ENCODE results near the gene SIRT2. TPM values are rescaled to one million over a fixed set of nuclear protein-coding genes. Genes with fewer than 3 reads are reported as not detected.

Gene SIRT2
- total and polyA plus RNA-seq, 2 of the 13 experiments (the other 11 are each of a cell fraction or from before 2014, with no cell fraction given) = 22.3 to 26.1 TPM

- H3K4me2 ChIP-seq (ENCODE audit: low read depth, low read length) = no peak overlapping the region
- DNase-seq (ENCODE audit: low spot score) (no peak), FAIRE-seq (no peak), ATAC-seq (no peak)
- H3K9ac ChIP-seq (ENCODE audit: insufficient read depth, low read depth, low read length) = no peak overlapping the region
- CTCF ChIA-PET (ENCODE audit: low intra/inter-chr PET ratio, low total read pairs) = no interaction called here
- WGBS (ENCODE audit: low lambda C conversion rate) = 86% methylated on average over 9 of the region's 9 CpGs
- intact Hi-C loops (cut with micrococcal nuclease; ENCODE audit: unreplicated experiment) = no loop called here
- peaks cover 16% of the 10 kb centered on the region for H3K4me1 ChIP-seq (ENCODE audit: insufficient read depth, low read length)
- no peaks in the 10 kb centered on the region for H3K9me3 ChIP-seq (ENCODE audit: low read length)
- in situ Hi-C loops (cut with HindIII; ENCODE audit: extremely low pct_ligation_motif_present, low pct_unique_long_range_greater_than_20kb) = no loop called here
- POLR2A ChIA-PET = no interaction called here
- H3K4me3 ChIP-seq (replicated peaks in 1 of 3; ENCODE audit: insufficient read depth in 1 of 3, low read depth in 2 of 3, low read length in 3 of 3) = no peak overlapping the region
- H2AFZ ChIP-seq (ENCODE audit: low read length) = no peak overlapping the region
- H4K20me1 ChIP-seq (ENCODE audit: insufficient read depth, low read length) = no peaks in the 10 kb centered on the region
- no peaks in the 10 kb centered on the region; a peak in 1 of 5 replicates for H3K27me3 ChIP-seq (ENCODE audit: control insufficient read depth in 1 of 2, insufficient read depth in 2 of 2, low read length in 2 of 2)
- BruUV-seq (replicated peaks) = no TSS peak
- no peak overlapping the region for H3K27ac ChIP-seq (ENCODE audit: extremely low read length, insufficient read depth, low read length)
- H3K79me2 ChIP-seq (ENCODE audit: insufficient read depth, low read length) = no peaks in the 10 kb centered on the region
- no peaks in the 10 kb centered on the region; a peak in 1 of 5 replicates for H3K36me3 ChIP-seq (replicated peaks in 1 of 2; ENCODE audit: control insufficient read depth in 1 of 2, insufficient read depth in 2 of 2, low read length in 2 of 2)
- no peak for TF ChIP-seq NR1H2 (CRISPR knock-in tag; IDR thresholded peaks at IDR 0.05; ENCODE audit: borderline replicate concordance, low read depth)
- TF ChIP-seq HNRNPH1 (optimal IDR thresholded peaks at IDR 0.05; ENCODE audit: low read depth, low read length) = no peak
- no peak for TF ChIP-seq ZNF276 (CRISPR knock-in tag; IDR thresholded peaks at IDR 0.05; ENCODE audit: low read depth)
- TF ChIP-seq ZNF512 (CRISPR knock-in tag; IDR thresholded peaks at IDR 0.05) = no peak
- no peak for TF ChIP-seq ZNF589 (CRISPR knock-in tag; conservative IDR thresholded peaks at IDR 0.05)
- no peak for TF ChIP-seq HNRNPK (IDR thresholded peaks at IDR 0.05; ENCODE audit: low read depth, low read length, poor library complexity, severe bottlenecking)
- no peak for TF ChIP-seq SRSF1 (optimal IDR thresholded peaks at IDR 0.05; ENCODE audit: low read depth, low read length)
- TF ChIP-seq DZIP1 (CRISPR knock-in tag; IDR thresholded peaks at IDR 0.05) = no peak
- no peak for TF ChIP-seq ZXDC (CRISPR knock-in tag; IDR thresholded peaks at IDR 0.05)
- TF ChIP-seq MAFG (CRISPR knock-in tag; IDR thresholded peaks at IDR 0.05) = no peak
- TF ChIP-seq ZNF775 (CRISPR knock-in tag; IDR thresholded peaks at IDR 0.05; ENCODE audit: borderline replicate concordance) = no peak
- no peak for TF ChIP-seq ZBTB2 (CRISPR knock-in tag; IDR thresholded peaks at IDR 0.05; ENCODE audit: low read depth)
- TF ChIP-seq CAMTA2 (CRISPR knock-in tag; IDR thresholded peaks at IDR 0.05; ENCODE audit: borderline replicate concordance) = no peak
These were observed 4.5 kb downstream of the SIRT2 start for GRCh38 chr19:38894968-38895367.

Measured in HepG2 (cell line).